Stimulated activated CD4-positive, alpha-beta T cell treated with anti-CD3 and anti-CD28 coated beads, Interleukin-15, amount 100 ng/mL, for 24 hours (primary cell): ENCODE data around the gene FAM217A.

ENCODE experiments used
- DNase-seq: peaks from one replicate; pipeline ENCODE4 v3.0.0-alpha.2; 2020

FAM217A gene

GRCh38 chr6:4021133-4021853, 57.6 kb downstream of the FAM217A start:
- peak; percentile 95 for DNase-seq

DNA sequence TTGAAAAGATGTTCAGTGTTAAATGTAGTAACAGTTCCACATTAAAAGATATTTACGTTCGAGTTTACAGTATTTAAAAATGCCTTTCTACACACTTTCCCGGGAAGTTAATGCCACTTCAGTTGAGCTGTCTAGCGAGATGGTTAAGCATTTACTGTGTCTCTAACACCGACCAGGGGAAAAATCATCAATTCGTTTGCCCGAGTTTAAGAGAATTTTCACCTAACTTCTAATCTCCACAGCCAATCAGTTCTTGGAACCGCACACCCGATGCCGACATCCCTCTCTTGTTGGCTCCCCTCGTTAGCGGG, 58.2 kb downstream of the FAM217A start:
- DNase-seq: no peak

DNA sequence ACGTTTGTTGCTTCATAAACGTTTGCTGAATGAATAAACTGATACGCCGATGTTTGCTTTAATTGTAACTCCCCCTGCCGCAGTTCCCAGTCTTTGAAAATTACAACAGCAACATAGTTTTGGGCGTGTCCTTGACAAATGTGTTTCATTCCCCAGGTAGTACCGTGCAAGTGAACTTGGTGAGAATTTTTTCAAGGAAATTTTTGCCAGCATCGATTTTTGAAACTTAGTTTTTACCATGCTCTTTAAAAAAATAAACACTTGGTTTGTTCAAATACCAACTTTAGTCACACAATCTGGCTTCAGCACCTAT, 60.1 kb downstream of the FAM217A start:
- no peak for DNase-seq
